Right ventricle myocardium superior (tissue), 1 donor: ENCODE measurements around the gene CD27. TPM values are rescaled to one million over a fixed set of nuclear protein-coding genes. Genes with fewer than 3 reads are reported as not detected.
A peak's percentile ranks its signal among the peaks of the same experiment; 100 is the strongest.
"Not testable (repeated sequence)": the region's sequence is repeated elsewhere in the genome, so short reads cannot be mapped to it uniquely, and the experiment has no call there.

ENCODE experiments used
- ATAC-seq: fragments of 200-7000 bp; cut with Tn5 transposase; one replicate; pipeline ENCODE4 v1.9.1; 2020; ENCODE audit warnings: mild to moderate bottlenecking; ENCODE audit not compliant: poor library complexity
- DNase-seq: peaks from one replicate; pipeline ENCODE4 v3.0.0-alpha.2; 2020
- intact Hi-C: fragments of 100-400 bp; cut with DNase I; formaldehyde crosslinking; loops from one replicate; pipeline ENCODE4 v1.11.2; 2022
- total RNA-seq: library from RNA; stranded (reverse); fragmentation: NEBNext Ultra II Directional; extraction: Animal tissue kit (Norgen Biotek cat#: 25700); gene quantifications from one replicate; pipeline ENCODE4 v1.2.1, GENCODE V29; 2021
- donor health status: DM: no; HTN: yes; CAD: no; lungs with severe emphysema.

The CD27 gene
- total RNA-seq, 1 donor from 2014 or later, result 0.30 TPM

- DNase-seq (peak; percentile 99), ATAC-seq (peak; percentile 97)
- intact Hi-C loops, result no loop called here
These were observed 25.8 kb downstream of the CD27 start, which contains the start of gene VAMP1 for GRCh38 chr12:6470375-6471163. Gene VAMP1, minus strand, starts transcription at chr12:6470677. Its CDS starts 146 bp downstream, at chr12:6470531.

- no peak for ATAC-seq
- no peak for DNase-seq
- intact Hi-C loops, result no loop called here
These were observed 27.2 kb downstream of the CD27 start for GRCh38 chr12:6471989-6472360.

- ATAC-seq (no peak), DNase-seq (no peak)
- intact Hi-C loops, result no loop called here
These were observed 27.7 kb downstream of the CD27 start for GRCh38 chr12:6472491-6472890.

GRCh38 chr12:6475233-6475975 is 30.6 kb downstream of the CD27 start:
- DNase-seq, ATAC-seq, intact Hi-C loops: not testable (repeated sequence)

GRCh38 chr12:6476489-6476888 is 31.7 kb downstream of the CD27 start:
- ATAC-seq, result no peak
- DNase-seq, result no peak
- intact Hi-C loops, result no loop called here

- ATAC-seq, intact Hi-C loops: not testable (repeated sequence)
These were observed 33.0 kb downstream of the CD27 start for GRCh38 chr12:6477601-6478377.

GRCh38 chr12:6478416-6478815 is 33.7 kb downstream of the CD27 start:
- DNase-seq (no peak), ATAC-seq (no peak)
- intact Hi-C loops, result no loop called here

More at GRCh38 chr12:6477601-6478377, 33.0 kb downstream of the CD27 start:
- DNase-seq, result not testable (repeated sequence)

- DNase-seq (no peak), ATAC-seq (no peak)
- intact Hi-C loops, result no loop called here
These were observed 43.5 kb downstream of the CD27 start for GRCh38 chr12:6488240-6488639.

GRCh38 chr12:6489449-6489848 is 44.7 kb downstream of the CD27 start:
- intact Hi-C loops, result no loop called here
- no peak for DNase-seq
- no peak for ATAC-seq

- intact Hi-C loops, ATAC-seq, DNase-seq: not testable (repeated sequence)
These were observed 45.9 kb downstream of the CD27 start for GRCh38 chr12:6490673-6491072.

GRCh38 chr12:6492838-6493496 is 48.2 kb downstream of the CD27 start, which contains the start of gene MRPL51:
Gene MRPL51, minus strand, starts transcription at chr12:6493262. Its CDS starts 126 bp downstream, at chr12:6493136.
- peak; percentile 99 for DNase-seq
- peak; percentile 97 for ATAC-seq
- intact Hi-C loops, result no loop called here

GRCh38 chr12:6493497-6494257 is 48.9 kb downstream of the CD27 start, which contains the start of gene NCAPD2:
Gene NCAPD2, plus strand, starts transcription at chr12:6494102. Its CDS starts 997 bp downstream, at chr12:6495099.
- peak; percentile 97 for ATAC-seq
- intact Hi-C loops, result no loop called here
- peak; percentile 97 for DNase-seq

- ATAC-seq (no peak), DNase-seq (no peak)
- intact Hi-C loops, result no loop called here
These were observed 49.5 kb downstream of the CD27 start for GRCh38 chr12:6494258-6494743.

GRCh38 chr12:6494968-6495367 is 50.2 kb downstream of the CD27 start:
- intact Hi-C loops, result no loop called here
- no peak for DNase-seq
- no peak for ATAC-seq

- intact Hi-C loops, ATAC-seq, DNase-seq: not testable (repeated sequence)
These were observed 52.5 kb downstream of the CD27 start for GRCh38 chr12:6497291-6497690.

GRCh38 chr12:6500466-6500865 is 55.7 kb downstream of the CD27 start:
- DNase-seq (no peak), ATAC-seq (no peak)
- intact Hi-C loops, result no loop called here
